ENCODE measurements around the gene TMEM212. TPM values are rescaled to one million over a fixed set of nuclear protein-coding genes. Genes with fewer than 3 reads are reported as not detected.

TMEM212 gene
- total and polyA plus RNA-seq, 9 of the 15 experiments (the other 6 are each of a cell fraction or from before 2014, with no cell fraction given): not detected

- peak; percentile 35; the same call in 1 of the 2 replicates for TF ChIP-seq ZBTB33 (CRISPR knock-in tag; IDR thresholded peaks at IDR 0.05)
- TF ChIP-seq EHMT2 (IDR thresholded peaks at IDR 0.05): peak; percentile 43; the same call in 1 of the 2 replicates
- no peak for TF ChIP-seq NFATC3 (IDR thresholded peaks at IDR 0.05)
- no peak for TF ChIP-seq POLR2G (IDR thresholded peaks at IDR 0.05; ENCODE audit: low read depth, low read length)
- TF ChIP-seq PRDM10 (IDR thresholded peaks at IDR 0.05; ENCODE audit: partially characterized antibody): peak; percentile 27
- peak; percentile 33; the same call in 1 of the 2 replicates for TF ChIP-seq CC2D1A (IDR thresholded peaks at IDR 0.05)
- TF ChIP-seq DLX4 (CRISPR knock-in tag; IDR thresholded peaks at IDR 0.05): no peak
- 0 out of 2 replicates have a peak, but pooled peaks have one; percentile 31 for TF ChIP-seq SPI1 (IDR thresholded peaks at IDR 0.05; ENCODE audit: borderline replicate concordance, low read depth, low read length)
- 0 out of 3 replicates have a peak, but pooled peaks of 1 of the 2 experiments have one; percentile 55 for TF ChIP-seq CBX3 (IDR thresholded peaks at IDR 0.05; ENCODE audit: borderline replicate concordance in 1 of 2, low read length in 2 of 2)
Measured at GRCh38 chr3:171867981-171868380, 24.8 kb downstream of the TMEM212 start (continued).
